Mononuclear cell (primary cell): Measurements from ENCODE around the gene PVRIG. TPM values are rescaled to one million over a fixed set of nuclear protein-coding genes. Genes with fewer than 3 reads are reported as not detected.
"Not testable (repeated sequence)": the region's sequence is repeated elsewhere in the genome, so short reads cannot be mapped to it uniquely, and the experiment has no call there.

ENCODE experiments used
- H3K27me3 ChIP-seq: 2 replicates; pipeline ENCODE4 v1.6.0; 2011; ENCODE audit warnings: low read length, control low read depth; ENCODE audit not compliant: insufficient read depth
- H3K4me1 ChIP-seq: 2 replicates; pipeline ENCODE4 v1.5.1; 2011; ENCODE audit warnings: mild to moderate bottlenecking, low read length, control low read depth; ENCODE audit not compliant: insufficient read depth
- H3K4me3 ChIP-seq: 2 replicates; pipeline ENCODE4 v1.5.1; 2011; ENCODE audit warnings: mild to moderate bottlenecking, low read length, moderate library complexity
- H3K9me3 ChIP-seq: 2 replicates; pipeline ENCODE4 v1.5.1; 2011; ENCODE audit warnings: low read depth, mild to moderate bottlenecking, control low read depth, low read length
- total RNA-seq: library from RNA; depleted of rRNA; stranded (reverse); fragments of >200 nt; gene quantifications from one replicate; pipeline ENCODE4 v1.2.3, GENCODE V29; 2012

PVRIG gene
- total RNA-seq = 13.9 TPM

- not testable (repeated sequence) for H3K27me3 ChIP-seq, H3K9me3 ChIP-seq
- peak within 1 kb of the TSS; percentile 58 for H3K4me3 ChIP-seq
- H3K4me1 ChIP-seq = peaks cover 50% of the 10 kb centered on the region
These were observed at the start of gene PVRIG for GRCh38 chr7:100219801-100220585. PVRIG (plus strand) TSS chr7:100219949; CDS start chr7:100219971, 22 bp downstream.

- Histone ChIP-seq H3K9me3 (no peaks in the 10 kb centered on the region), H3K4me1 (peaks cover 51% of the 10 kb centered on the region), H3K27me3 (peaks cover 39% of the 10 kb centered on the region), H3K4me3 (no peak overlapping the region)
These were observed 49.5 kb upstream of the PVRIG start for GRCh38 chr7:100170101-100170897.

DNA sequence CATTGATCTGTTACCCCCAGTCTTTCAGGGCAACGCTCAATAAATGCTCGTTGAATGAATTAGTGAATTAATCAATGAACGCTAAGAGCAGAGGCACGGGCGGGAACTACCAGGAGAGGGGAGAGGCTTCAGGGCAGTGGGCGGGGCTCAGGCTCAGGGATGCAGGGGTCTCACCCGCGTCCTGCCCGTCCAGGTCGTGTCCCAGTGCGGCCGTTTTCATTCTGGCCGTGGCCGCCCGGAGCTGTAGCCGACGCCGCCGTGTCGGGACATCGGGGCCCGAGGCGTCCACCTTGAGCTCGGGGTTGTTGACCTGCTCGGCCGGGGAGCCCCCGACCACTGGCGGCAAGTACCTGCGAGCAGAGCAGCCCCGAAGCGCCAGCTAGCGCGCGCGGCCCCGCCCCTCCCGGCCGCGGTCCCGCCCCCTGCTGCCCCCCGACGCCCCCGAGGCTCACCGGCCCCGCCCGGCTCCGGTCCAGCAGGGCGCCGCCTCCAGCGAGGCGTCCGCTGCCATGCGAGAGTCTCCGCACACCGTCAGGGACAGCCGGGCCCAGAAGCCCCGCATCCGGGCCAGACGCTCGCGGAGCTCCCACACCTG, 48.6 kb upstream of the PVRIG start:
- peaks cover 39% of the 10 kb centered on the region for H3K27me3 ChIP-seq
- no peaks in the 10 kb centered on the region for H3K9me3 ChIP-seq
- peaks cover 48% of the 10 kb centered on the region for H3K4me1 ChIP-seq
- peak overlapping the region; percentile 22 for H3K4me3 ChIP-seq

GRCh38 chr7:100171840-100172239, 47.9 kb upstream of the PVRIG start:
- no peak overlapping the region for H3K4me3 ChIP-seq
- peaks cover 34% of the 10 kb centered on the region for H3K27me3 ChIP-seq
- H3K9me3 ChIP-seq = no peaks in the 10 kb centered on the region
- H3K4me1 ChIP-seq = peaks cover 42% of the 10 kb centered on the region

DNA sequence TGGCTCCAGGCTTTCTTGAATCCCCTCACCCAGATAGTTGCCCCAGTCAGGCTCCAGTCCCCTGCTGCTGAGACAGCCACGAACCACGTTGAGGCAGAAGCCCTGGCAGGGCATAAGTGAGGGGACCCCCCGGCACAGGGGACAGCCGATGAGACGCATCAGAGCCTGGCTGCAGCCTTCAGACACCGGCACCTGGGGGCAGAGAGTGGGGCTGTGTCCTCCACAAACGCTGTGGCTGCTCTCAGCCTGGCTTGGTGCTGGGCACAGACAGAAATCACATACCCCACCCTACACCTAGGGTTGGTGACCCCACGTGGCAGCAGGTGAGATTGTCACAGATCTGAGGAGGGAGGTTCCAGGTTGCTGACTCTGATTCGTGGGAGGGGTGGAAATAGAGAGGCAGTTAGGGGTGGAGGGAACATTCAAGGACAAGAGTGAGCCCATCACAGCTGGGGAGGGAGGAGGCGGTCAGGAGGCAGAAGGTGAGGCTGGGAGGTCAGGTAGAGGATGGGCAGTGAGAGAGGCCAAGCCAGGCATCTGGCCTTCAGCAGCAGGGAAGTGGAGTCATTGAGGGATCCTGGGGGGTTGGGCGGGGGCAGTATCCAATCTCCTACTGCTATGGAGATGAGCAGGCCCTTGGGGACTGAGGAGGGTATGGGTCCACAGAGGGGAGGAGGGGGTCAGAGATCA, 45.8 kb upstream of the PVRIG start:
- Histone ChIP-seq H3K4me3 (no peak overlapping the region), H3K27me3 (peaks cover 15% of the 10 kb centered on the region), H3K4me1 (peaks cover 35% of the 10 kb centered on the region), H3K9me3 (no peaks in the 10 kb centered on the region)

DNA sequence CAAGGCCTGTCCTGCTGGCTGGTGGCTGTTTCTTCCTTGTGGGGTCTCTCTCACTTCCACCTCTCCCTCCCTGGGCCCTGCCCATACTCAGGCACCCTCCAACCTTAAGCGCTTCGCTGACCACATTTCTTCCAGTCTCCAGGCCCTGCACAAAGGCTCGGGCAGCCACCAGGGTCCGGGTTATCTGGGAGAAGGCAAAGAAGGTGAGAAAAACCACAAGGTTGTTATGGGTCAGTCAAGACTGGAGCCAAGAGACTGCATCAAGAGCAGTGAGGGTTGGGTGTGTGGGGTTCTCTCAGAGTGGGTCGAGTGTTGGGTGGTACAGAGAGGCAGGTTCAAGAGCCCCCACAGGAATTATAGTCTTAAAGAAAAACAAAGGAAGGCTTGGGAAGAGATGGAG, 45.2 kb upstream of the PVRIG start:
- Histone ChIP-seq H3K9me3 (no peaks in the 10 kb centered on the region), H3K4me3 (no peak overlapping the region), H3K4me1 (peaks cover 29% of the 10 kb centered on the region), H3K27me3 (peaks cover 15% of the 10 kb centered on the region)

- Histone ChIP-seq H3K27me3 (peaks cover 12% of the 10 kb centered on the region), H3K4me3 (no peak overlapping the region), H3K4me1 (peaks cover 30% of the 10 kb centered on the region), H3K9me3 (no peaks in the 10 kb centered on the region)
These were observed 44.3 kb upstream of the PVRIG start for GRCh38 chr7:100175296-100175935.

DNA sequence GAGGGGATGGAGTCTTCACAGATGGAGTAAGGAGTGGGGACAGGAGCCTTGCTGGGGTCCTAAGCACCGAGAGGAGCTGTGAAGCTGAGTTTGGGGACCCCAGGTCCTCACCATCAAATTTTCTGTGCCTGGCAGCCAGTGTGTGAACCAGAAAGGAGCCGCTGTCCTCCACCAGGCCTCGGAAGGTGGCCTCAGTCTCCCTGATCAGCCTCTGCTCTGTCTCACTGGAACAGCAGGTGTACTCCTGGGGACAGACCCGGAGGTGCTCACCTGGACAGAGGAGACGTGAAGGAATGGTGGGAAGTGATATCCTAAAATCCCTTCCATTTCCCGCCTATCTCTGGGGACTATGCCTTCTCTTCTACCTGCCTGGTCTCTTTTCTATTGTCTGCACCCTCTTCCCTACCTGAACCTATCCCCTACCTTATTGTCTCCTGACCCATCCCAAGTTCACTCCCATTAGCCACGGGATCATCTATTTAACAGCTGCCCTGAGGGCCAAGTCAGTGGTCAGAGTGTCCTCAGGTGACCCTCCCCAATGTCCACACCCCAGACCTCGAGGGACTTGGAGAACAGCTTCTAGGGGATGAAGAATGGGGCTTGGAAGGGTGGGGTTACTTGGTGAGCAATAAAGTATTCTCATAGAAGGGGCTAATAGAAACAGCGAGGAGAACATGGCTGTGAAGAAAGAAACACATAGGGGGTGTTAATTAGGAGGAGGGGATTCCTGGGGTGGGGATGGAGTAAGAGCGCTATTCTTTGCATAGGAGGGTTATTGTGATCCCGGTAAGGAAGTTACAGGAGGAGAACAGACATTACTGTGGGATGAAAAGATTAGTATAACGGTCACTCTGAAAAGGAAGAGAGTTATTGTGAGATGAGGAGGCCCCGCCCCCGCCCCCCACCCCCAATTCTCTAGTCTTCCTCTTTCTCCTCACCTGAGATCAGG, 43.4 kb upstream of the PVRIG start:
- Histone ChIP-seq H3K9me3 (no peaks in the 10 kb centered on the region), H3K27me3 (peaks cover 5% of the 10 kb centered on the region), H3K4me1 (peaks cover 27% of the 10 kb centered on the region), H3K4me3 (peak overlapping the region; percentile 53)

GRCh38 chr7:100177045-100178001, 42.4 kb upstream of the PVRIG start, which contains the start of the genes GPC2 and STAG3:
GPC2 (minus strand) TSS chr7:100177381; CDS start chr7:100177199, 182 bp downstream.
STAG3 (plus strand) TSS chr7:100177918; CDS start chr7:100180557, 2,639 bp downstream.
- peaks cover 22% of the 10 kb centered on the region for H3K4me1 ChIP-seq
- H3K9me3 ChIP-seq = no peaks in the 10 kb centered on the region
- H3K27me3 ChIP-seq = no peaks in the 10 kb centered on the region
- peak within 1 kb of the TSS; percentile 53 for H3K4me3 ChIP-seq

GRCh38 chr7:100180084-100180483, 39.7 kb upstream of the PVRIG start:
- H3K27me3 ChIP-seq, H3K9me3 ChIP-seq, H3K4me3 ChIP-seq: not testable (repeated sequence)
- peaks cover 22% of the 10 kb centered on the region for H3K4me1 ChIP-seq

DNA sequence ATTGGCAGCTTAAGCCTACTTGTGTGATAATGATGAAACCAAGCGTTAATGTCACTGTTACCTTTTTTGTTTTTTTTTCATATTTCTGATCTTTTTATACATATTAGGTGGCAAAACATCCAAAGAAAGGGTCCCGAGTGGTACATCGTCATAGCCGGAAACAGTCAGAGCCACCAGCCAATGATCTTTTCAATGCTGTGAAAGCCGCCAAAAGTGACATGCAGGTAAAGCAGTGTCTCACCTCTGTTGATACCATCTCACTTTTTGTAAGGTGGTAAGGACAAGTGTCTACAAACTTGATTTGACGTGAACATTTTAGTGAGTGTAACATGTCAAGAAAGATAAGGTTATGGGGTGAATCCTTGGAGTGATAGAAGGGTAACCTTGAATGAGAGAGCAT, 37.1 kb upstream of the PVRIG start:
- H3K4me1 ChIP-seq = peaks cover 16% of the 10 kb centered on the region
- H3K27me3 ChIP-seq, H3K9me3 ChIP-seq, H3K4me3 ChIP-seq: not testable (repeated sequence)

DNA sequence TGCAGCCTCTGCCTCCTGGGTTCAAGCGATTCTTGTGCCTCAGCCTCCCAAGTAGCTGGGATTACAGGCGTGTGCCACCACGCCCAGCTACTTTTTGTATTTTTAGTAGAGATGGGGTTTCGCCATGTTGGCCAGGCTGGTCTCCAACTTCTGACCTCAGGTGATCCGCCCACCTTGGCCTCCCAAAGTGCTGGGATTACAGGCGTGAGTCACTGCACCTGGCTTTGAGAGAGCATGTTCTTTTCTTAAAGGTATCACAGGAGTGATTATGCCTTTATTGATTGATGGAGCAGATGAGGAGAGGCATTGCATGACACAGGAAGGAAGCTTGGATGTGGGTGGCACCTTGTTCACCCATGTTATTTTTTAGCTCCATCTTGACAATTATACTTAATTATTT, 36.7 kb upstream of the PVRIG start:
- H3K9me3 ChIP-seq, H3K4me3 ChIP-seq, H3K27me3 ChIP-seq: not testable (repeated sequence)
- peaks cover 11% of the 10 kb centered on the region for H3K4me1 ChIP-seq

- no peaks in the 10 kb centered on the region for H3K9me3 ChIP-seq
- peaks cover 1% of the 10 kb centered on the region for H3K4me1 ChIP-seq
- H3K4me3 ChIP-seq = no peak overlapping the region
- no peaks in the 10 kb centered on the region for H3K27me3 ChIP-seq
These were observed 34.0 kb upstream of the PVRIG start for GRCh38 chr7:100185726-100186125.
